ENCODE measurements around the gene SH2D4B.
A peak's percentile ranks its signal among the peaks of the same experiment; 100 is the strongest.

The SH2D4B gene

GRCh38 chr10:80684259-80684658 lies 146.6 kb downstream of the SH2D4B start:
- H3K4me3 ChIP-seq (ENCODE audit: low read depth, low read length): no peak overlapping the region
- no peak for TF ChIP-seq CTCF (IDR thresholded peaks at IDR 0.05; ENCODE audit: control insufficient read depth, extremely low read depth, insufficient read depth)
- DNase-seq (ENCODE audit: low read depth): peak; percentile 40

GRCh38 chr10:80685355-80685754 lies 147.7 kb downstream of the SH2D4B start:
- H3K4me3 ChIP-seq (ENCODE audit: low read depth, low read length): no peak overlapping the region
- no peak for TF ChIP-seq CTCF (IDR thresholded peaks at IDR 0.05; ENCODE audit: control insufficient read depth, extremely low read depth, insufficient read depth)
- no peak for DNase-seq (ENCODE audit: low read depth)

- TF ChIP-seq CTCF (IDR thresholded peaks at IDR 0.05; ENCODE audit: control insufficient read depth, extremely low read depth, insufficient read depth): no peak
- H3K4me3 ChIP-seq (ENCODE audit: low read depth, low read length): no peak overlapping the region
- no peak for DNase-seq (ENCODE audit: low read depth)
Measured at GRCh38 chr10:80686734-80687475, 149.2 kb downstream of the SH2D4B start.

GRCh38 chr10:80687476-80687789 lies 149.7 kb downstream of the SH2D4B start:
- no peak for DNase-seq (ENCODE audit: low read depth)
- TF ChIP-seq CTCF (IDR thresholded peaks at IDR 0.05; ENCODE audit: control insufficient read depth, extremely low read depth, insufficient read depth): no peak
- no peak overlapping the region for H3K4me3 ChIP-seq (ENCODE audit: low read depth, low read length)

- H3K4me3 ChIP-seq (ENCODE audit: low read depth, low read length): no peak overlapping the region
- TF ChIP-seq CTCF (IDR thresholded peaks at IDR 0.05; ENCODE audit: control insufficient read depth, extremely low read depth, insufficient read depth): no peak
- DNase-seq (ENCODE audit: low read depth): no peak
Measured at GRCh38 chr10:80690434-80690833, 152.7 kb downstream of the SH2D4B start.

GRCh38 chr10:80691441-80691840 lies 153.7 kb downstream of the SH2D4B start:
- no peak overlapping the region for H3K4me3 ChIP-seq (ENCODE audit: low read depth, low read length)
- TF ChIP-seq CTCF (IDR thresholded peaks at IDR 0.05; ENCODE audit: control insufficient read depth, extremely low read depth, insufficient read depth): no peak
- DNase-seq (ENCODE audit: low read depth): no peak

GRCh38 chr10:80693565-80693964 lies 155.9 kb downstream of the SH2D4B start:
- no peak for TF ChIP-seq CTCF (IDR thresholded peaks at IDR 0.05; ENCODE audit: control insufficient read depth, extremely low read depth, insufficient read depth)
- no peak for DNase-seq (ENCODE audit: low read depth)
- no peak overlapping the region for H3K4me3 ChIP-seq (ENCODE audit: low read depth, low read length)

Measured in LNCaP clone FGC (cell line).